ENCODE data around the gene PRPSAP2. TPM values are rescaled to one million over a fixed set of nuclear protein-coding genes. Genes with fewer than 3 reads are reported as not detected.

PRPSAP2 gene
- polyA plus RNA-seq, 3 donors, result 17.1 to 20.9 (median 20.5) TPM

- H3K4me2 ChIP-seq (replicated peaks; ENCODE audit: extremely low read depth, low read length, poor library complexity, severe bottlenecking), result no peak overlapping the region
- no peaks in the 10 kb centered on the region for H3K9me3 ChIP-seq (replicated peaks in 1 of 2; ENCODE audit: control insufficient read depth in 1 of 2, insufficient read depth in 1 of 2, low read length in 2 of 2)
- no peak for TF ChIP-seq CTCF (IDR thresholded peaks at IDR 0.05)
- H3K79me2 ChIP-seq (ENCODE audit: insufficient read depth, low read length), result no peaks in the 10 kb centered on the region
- DNase-seq, result no peak
- Mint-ChIP-seq H3K27me3 (ENCODE audit: low read depth in 3 of 3) (peaks cover 3 to 6% (median 4%) of the 10 kb centered on the region in 3 donors), H3K4me3 (no peak overlapping the region), H3K27ac (no peak overlapping the region), H3K36me3 (no peaks in the 10 kb centered on the region), H3K4me1 (peaks cover 17% of the 10 kb centered on the region), H3K9me3 (no peaks in the 10 kb centered on the region)
- no peak overlapping the region for H3K4me3 ChIP-seq (replicated peaks in 1 of 3; ENCODE audit: low read depth in 2 of 3, low read length in 3 of 3)
- H3K27me3 ChIP-seq (ENCODE audit: control insufficient read depth in 2 of 2, insufficient read depth in 2 of 2, low read length in 2 of 2), result no peaks in the 10 kb centered on the region
- 100% methylated on average over 1 of the region's 3 CpGs for WGBS (ENCODE audit: insufficient coverage)
- H3K4me1 ChIP-seq (ENCODE audit: control insufficient read depth in 1 of 2, insufficient read depth in 2 of 2, low read length in 2 of 2), result peaks cover 14 to 15% of the 10 kb centered on the region in 2 donors
- H4K20me1 ChIP-seq (ENCODE audit: insufficient read depth, low read length), result no peaks in the 10 kb centered on the region
- intact Hi-C loops (cut with micrococcal nuclease), result no loop called here
- no peak overlapping the region for H3K27ac ChIP-seq (ENCODE audit: low read depth in 1 of 2, low read length in 2 of 2)
- H2AFZ ChIP-seq (ENCODE audit: insufficient read depth, low read depth, low read length, poor library complexity, severe bottlenecking), result no peak overlapping the region
- H3K36me3 ChIP-seq (replicated peaks in 1 of 2; ENCODE audit: control insufficient read depth in 1 of 2, insufficient read depth in 2 of 2, low read length in 2 of 2), result no peaks in the 10 kb centered on the region
- H3K9ac ChIP-seq (ENCODE audit: insufficient read depth, low read length, poor library complexity, severe bottlenecking), result no peak overlapping the region
Observed at GRCh38 chr17:18851201-18851600, 6.7 kb upstream of the PRPSAP2 start.

GRCh38 chr17:18854956-18855355 is 3.0 kb upstream of the PRPSAP2 start:
- TF ChIP-seq CTCF (IDR thresholded peaks at IDR 0.05), result no peak
- DNase-seq, result no peak

More at GRCh38 chr17:18854956-18855355, 3.0 kb upstream of the PRPSAP2 start:
- Histone ChIP-seq H3K36me3 (replicated peaks in 1 of 2; ENCODE audit: control insufficient read depth in 1 of 2, insufficient read depth in 2 of 2, low read length in 2 of 2) (no peaks in the 10 kb centered on the region), H3K9ac (ENCODE audit: insufficient read depth, low read length, poor library complexity, severe bottlenecking) (no peak overlapping the region), H3K4me1 (ENCODE audit: control insufficient read depth in 1 of 2, insufficient read depth in 2 of 2, low read length in 2 of 2) (peaks cover 32 to 36% of the 10 kb centered on the region in 2 donors), H3K27ac (ENCODE audit: low read depth in 1 of 2, low read length in 2 of 2) (no peak overlapping the region), H2AFZ (ENCODE audit: insufficient read depth, low read depth, low read length, poor library complexity, severe bottlenecking) (no peak overlapping the region), H3K4me2 (replicated peaks; ENCODE audit: extremely low read depth, low read length, poor library complexity, severe bottlenecking) (no peak overlapping the region), H3K9me3 (replicated peaks in 1 of 2; ENCODE audit: control insufficient read depth in 1 of 2, insufficient read depth in 1 of 2, low read length in 2 of 2) (no peaks in the 10 kb centered on the region), H4K20me1 (ENCODE audit: insufficient read depth, low read length) (no peaks in the 10 kb centered on the region), H3K4me3 (replicated peaks in 1 of 3; ENCODE audit: low read depth in 2 of 3, low read length in 3 of 3) (no peak overlapping the region), H3K79me2 (ENCODE audit: insufficient read depth, low read length) (peaks cover 13% of the 10 kb centered on the region), H3K27me3 (ENCODE audit: control insufficient read depth in 2 of 2, insufficient read depth in 2 of 2, low read length in 2 of 2) (no peaks in the 10 kb centered on the region)
- peaks cover 1 to 4% (median 2%) of the 10 kb centered on the region in 3 donors for H3K27me3 Mint-ChIP-seq (ENCODE audit: low read depth in 3 of 3)
- H3K4me1 Mint-ChIP-seq, result peaks cover 31% of the 10 kb centered on the region
- H3K9me3 Mint-ChIP-seq, result no peaks in the 10 kb centered on the region
- H3K4me3 Mint-ChIP-seq, result no peak overlapping the region
- H3K36me3 Mint-ChIP-seq, result no peaks in the 10 kb centered on the region
- no peak overlapping the region for H3K27ac Mint-ChIP-seq
- intact Hi-C loops (cut with micrococcal nuclease), result no loop called here
- 96% methylated on average over 3 of the region's 7 CpGs for whole genome bisulfite sequencing (ENCODE audit: insufficient coverage)
